Islet precursor cell (in vitro differentiated cells): Measurements from ENCODE around the gene CLEC16A.
"Not testable (repeated sequence)": the region's sequence is repeated elsewhere in the genome, so short reads cannot be mapped to it uniquely, and the experiment has no call there.

Experiments used
- DNase-seq: peaks from one replicate; pipeline ENCODE4 v3.0.0-alpha.2; 2018

CLEC16A gene

DNA sequence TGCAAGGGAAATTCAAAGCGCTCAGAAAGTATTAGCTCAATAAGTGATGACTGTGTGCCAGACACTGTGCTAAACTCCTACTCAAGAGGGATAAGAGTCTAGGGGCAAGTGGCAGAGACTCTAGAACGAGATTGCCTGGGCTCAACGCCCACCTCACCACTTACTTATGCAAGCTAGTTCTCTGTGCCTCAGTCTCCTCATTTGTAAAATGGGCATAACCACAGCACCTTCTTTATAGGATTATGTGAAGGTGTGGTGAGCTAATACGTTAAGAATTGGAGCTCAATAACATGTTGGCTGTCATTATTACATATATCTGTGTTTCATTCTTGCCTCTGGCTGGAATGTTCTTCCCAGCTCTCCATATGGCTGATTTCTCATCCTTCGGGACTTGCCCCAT is 17.5 kb upstream of the CLEC16A start:
- no peak for DNase-seq

DNA sequence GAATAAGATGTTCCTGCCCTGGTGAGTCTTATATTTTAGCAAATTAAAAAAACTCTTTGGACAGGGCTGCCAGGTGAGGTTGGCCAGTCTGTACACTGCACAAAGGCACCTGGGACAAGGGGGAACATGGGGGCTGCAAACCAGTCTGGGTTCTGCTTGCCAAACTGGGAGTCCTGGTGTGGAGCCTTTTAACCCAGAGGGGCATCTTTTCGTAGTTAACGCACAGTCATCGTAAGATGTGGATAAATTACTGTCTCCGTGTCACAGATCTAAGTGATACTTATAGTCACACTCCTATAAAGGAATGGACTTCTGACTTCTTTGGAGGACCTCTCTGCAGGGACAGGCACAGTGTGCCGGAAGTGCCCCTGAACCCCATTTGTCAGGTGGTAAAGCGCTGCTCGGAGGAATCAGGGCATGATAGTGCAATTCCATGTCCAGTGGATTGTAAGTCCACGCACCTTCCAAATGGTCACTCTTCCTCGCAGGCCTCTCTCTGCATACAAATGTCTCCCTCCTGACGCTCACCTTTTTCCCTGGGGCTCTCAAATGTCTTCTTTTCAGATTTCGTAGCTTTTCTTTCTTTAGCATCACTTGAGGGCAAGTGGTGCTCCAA is 16.8 kb upstream of the CLEC16A start:
- DNase-seq, result no peak

DNA sequence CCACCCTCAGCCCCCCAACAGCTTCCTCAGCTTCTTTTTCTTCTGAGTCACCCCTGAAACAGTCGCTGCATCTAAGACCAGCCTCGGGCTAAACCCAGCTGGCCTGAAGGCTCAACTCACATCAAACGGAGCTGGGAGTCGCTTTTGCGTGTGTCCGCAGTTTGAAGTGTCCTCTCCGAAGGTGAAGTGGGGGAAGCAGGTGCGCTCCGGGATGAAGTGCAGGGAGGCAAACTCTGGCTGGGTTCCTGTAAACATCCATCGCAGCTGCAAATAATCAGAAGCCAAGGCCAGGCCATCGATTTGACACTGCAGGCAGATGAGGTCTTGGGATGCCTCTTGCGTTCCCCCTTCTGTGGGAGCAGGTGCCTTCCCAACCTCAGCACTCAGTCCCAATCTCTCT is 15.3 kb upstream of the CLEC16A start:
- not testable (repeated sequence) for DNase-seq

DNA sequence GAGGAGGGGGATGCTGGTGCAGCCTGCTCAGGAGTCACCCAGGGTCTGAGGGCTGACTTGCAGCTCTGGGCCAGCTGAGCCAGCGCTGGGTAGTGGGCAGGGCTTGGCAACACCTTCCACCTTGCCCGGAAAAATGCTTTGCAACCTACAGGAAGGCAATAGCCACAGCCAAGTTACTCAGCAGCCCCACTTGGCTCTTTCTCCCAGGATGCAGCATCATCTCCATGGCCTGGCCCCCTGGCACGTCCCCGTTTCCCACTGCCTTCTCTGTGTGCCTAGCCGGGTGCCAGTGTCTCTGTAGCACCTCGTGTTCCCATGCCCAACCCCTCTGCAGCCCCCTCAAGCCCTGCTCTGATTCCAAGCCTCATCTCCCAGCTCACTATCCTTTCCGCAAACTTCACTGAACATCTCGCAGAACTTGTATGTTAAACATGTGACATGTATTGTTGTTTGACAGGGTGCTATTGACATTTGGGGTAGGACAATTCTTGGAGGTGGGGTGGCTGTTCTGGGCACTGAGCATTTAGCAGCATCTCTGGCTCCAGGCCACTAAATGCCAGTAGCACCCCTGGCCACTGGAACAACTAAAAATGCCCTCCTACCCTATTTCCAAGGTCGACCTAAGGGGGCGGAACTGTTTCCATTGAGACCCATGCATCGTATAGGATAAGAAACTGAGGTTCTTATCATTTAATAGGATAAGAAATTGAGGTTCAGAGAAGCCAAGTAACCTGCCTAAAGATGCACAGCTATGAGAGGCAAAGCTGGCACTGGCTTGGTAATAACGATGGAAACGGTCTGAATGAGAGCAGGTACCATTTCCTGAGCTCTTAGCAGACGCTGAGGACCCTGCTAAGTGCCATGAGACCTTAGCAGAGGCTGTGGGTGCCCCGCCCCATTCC is 14.3 kb upstream of the CLEC16A start:
- no peak for DNase-seq

DNA sequence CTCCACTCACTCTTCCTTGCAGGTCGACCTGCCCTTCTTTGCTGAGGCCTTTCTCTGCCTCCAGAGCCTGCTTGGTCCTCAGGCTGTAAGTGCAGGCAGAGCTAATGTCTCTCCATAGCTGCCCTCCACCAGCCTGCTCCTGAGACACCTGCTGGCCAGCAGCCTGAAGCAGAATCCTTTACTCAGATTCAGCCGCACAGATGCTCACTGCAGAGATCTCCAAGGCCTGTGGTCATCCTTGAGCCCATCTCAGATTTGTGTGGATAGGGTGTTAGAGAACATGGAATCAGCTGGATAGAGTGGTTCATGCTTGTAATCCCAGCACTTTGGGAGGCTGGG is 13.6 kb upstream of the CLEC16A start:
- DNase-seq, result no peak

DNA sequence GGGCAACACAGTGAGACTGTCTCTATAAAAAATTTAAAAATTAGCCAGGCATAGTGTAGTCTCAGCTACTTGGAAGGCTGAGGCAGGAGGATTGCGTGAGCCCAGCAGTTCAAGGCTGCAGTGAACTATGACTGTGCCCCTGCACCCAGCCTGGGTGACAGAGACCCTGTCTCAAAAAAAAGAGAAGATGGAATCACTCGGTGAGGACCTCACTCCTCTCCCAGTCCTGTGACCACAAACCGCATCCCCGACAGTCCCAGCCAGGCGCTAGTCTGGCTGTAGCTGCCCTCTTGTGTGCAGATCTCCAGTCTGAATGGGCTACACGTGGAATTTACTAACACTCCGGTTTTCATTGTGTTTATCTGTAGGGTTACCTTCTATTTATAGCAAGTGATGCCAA is 13.2 kb upstream of the CLEC16A start:
- no peak for DNase-seq

DNA sequence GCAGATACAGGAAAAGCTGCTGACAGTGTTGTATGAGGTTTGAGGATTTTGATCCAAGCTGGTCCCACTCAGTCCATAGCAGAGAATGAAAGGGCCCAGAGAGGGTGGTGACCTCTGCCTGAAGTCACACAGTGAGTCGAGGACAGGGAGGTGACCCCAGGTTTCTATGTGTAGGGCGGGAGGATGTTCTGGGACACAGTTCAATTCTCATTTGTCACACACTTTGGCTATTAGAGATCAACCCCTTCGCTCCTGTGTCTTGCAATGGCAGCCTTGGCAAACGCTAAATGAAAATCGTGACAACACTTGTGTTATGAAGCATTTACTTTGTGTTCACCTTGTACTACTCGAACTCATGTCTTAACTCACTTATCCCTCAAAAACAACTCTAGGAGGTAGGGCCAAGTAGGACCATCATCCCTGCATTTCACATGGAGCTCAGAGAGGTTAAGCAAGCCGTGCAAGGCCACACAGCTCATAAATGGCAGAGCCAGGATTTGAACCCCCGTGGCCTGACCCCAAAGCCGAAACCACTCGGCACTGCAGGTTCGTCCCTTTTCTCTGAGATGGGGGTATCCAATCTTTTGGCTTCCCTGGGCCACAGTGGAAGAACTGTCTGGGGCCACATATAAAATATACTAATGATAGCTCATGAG is 12.3 kb upstream of the CLEC16A start:
- no peak for DNase-seq

DNA sequence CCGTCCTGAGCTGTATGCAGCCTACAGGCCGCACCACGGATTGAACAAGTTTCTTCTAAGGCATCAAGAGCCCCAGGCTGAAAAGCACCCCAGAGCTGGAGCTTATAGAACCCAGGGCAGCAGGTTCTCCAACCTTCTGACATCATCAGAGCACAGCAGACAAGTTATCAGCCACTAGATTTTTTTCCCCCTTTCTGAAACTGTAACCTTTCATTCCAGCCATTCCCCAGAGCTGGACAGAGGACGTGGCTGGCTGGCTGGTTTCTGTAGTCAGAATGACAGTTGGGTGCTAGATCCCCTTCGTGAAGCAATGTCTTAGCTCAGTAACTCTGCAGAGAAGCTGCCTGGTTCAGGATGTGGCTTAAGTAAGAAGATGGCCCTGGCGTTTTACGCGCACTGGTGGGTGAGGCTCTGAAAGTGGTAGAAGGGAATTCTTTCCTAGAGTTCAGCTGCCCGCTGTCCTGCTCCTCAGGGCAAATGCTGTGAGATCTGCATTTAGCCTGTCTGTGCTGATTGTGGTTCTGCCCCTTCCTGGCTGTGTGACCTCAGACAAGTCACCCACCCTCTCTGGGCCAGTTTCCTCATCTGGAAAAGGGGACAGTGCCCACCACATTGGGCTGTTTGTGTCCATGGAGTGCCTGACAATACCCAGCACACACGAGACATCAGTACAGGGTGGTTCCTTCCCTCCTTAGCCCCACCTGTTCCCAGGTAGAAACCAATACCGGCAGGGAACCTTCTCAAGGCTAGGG is 11.2 kb upstream of the CLEC16A start:
- peak; percentile 68 for DNase-seq

DNA sequence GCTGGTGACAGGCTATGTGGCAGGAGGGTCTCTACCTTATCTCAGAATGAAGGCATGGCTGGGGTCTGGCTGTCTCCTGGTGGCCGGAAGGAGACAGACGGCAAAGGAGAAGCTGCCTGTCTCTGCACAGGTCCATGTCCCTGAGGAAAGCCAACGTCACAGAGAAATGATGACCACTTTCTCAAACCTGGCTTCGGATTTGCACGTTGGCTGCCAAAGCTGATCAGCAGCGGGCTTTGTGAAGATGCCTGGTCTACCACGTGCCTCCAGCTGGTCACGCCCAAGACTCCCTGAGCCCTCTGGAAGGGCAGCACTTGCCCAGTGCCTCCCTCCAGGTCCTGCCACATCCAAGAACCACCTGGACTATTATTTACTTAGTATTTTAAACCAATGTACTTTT is 10.5 kb upstream of the CLEC16A start:
- no peak for DNase-seq

DNA sequence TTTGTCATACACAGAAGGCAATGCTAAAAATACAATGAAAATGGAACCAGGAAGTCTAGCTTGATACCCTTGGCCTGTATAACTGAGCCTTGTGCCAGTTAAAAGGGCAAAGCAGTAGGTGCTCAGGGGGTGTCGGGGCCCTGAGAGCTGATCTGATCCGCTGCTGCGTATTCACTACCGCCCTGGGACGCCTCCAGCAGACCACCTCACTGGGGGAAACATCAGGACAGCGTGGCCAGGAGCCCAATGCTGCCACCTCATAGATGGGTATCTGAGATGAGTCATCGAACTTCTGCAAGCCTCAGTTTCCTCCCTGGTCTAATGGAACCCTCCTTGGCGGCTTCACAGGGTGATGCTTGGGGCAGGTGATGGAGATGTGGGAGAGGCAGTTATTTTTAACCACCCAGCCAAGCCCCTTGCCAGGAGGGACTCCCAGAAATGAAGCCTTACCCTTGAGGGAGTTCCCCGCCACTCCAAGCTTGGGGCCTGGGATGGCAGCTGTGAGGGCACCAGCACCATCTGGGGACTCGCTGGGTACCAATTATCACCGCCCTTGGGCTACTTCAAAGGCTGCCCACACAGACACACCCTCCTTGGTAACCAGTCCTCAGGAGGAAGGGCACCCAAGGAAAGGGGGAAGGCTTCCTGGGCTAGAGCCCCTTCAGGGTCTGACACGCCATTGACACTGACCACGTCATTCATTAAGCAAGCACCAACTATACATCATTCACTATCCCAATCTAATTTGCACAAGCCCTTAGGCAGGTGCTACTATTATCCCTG is 9.8 kb upstream of the CLEC16A start:
- no peak for DNase-seq

DNA sequence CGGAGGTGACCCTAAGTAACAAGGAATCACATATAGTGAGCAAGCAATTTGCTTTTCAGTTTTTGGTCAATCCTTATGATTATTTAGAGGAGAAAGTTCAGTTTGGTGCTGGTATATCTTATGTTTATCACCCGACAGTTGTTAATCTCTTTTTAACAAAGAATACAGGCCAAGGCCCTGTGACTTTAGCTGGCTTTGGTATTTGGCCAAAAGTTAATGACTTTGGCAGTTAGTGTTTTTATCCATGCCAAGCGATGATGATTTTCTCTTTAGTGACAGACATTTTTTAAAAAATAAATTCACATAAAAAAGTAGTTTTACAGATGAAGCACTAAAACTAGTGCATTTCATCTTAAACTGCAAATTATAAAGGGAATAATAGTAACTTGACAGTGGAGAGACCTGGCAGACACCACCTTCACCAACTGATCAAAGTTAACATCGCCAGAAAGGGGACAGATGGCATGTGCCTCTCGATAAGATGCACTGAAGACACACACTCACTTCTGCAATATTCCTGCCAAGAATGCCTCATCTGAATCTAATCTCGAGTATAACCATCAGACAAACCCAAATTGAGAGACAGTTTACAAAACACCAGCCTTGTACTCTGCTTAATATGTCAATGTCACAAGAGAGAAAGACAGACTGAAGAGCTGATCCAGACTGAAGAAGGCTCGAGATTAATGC is 9.0 kb upstream of the CLEC16A start:
- DNase-seq, result no peak

DNA sequence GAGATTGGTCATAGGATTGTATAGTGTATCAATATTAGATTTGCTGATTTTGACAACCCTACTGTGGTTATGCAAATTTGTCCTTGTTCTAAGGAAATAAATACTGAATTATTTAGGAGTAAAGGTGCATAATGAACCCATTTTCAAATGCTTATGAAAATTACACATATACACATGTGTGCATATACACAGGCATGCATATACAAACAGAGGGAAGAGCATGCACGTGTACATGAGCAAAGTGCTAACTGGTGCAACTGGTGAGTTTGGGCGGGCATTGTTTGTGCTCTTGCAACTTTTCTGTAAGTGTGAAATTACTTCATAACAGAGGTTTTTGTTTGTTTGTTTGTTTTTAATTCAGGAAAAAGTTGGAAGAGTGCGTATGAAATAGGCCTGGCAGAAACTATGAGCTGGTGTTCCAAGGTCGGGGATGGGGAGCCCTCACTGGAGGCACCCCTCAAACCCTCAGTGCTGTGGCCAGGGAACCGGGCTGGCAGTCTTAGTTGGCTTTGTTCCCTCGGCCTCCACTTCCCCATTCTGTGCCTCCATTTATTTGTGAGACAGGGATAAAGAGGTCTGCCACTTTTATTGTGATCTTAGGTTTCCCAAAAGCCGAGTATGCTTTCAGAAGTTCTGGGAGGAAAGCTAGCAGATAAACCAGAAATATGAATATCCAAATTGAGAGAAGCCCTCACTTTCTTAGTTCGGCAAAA is 7.9 kb upstream of the CLEC16A start:
- DNase-seq, result no peak

DNA sequence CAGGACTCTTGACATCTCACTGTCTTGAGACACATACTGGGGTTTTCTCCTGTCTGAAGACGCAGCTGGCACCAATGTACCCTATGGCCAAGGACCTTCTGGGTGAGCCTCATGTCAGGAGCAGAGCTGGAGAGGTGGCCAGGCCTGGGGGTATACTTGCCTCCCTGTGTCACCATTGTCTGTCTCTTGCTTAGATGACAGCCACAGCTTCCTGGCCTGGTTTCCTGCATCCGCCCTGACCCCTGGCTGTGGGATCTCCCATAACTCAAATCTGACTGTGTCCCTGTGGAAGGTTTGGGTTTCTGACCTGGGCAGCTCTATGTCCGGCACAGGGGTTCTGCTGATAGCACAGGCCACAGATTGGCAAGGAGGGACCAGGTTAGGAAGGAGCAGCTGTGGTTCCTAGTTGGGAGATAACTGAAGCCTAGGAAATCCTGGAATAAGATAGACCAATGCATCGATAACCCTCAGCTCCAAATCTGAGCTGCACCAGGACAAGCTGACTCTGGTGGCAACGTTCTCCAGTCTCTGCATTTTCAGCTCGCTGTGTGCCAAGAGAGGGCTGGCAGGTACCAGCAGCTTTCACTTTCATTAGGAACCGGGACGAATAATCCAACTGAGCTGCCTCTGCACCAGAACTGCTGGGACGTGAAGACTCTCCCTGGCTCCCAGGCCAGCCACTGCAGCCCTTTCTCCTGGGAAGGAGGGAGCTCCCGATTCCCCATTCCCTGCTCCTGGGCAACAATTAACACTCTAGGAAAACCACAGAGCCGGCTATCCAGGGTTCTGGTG is 7.1 kb upstream of the CLEC16A start:
- DNase-seq, result no peak

DNA sequence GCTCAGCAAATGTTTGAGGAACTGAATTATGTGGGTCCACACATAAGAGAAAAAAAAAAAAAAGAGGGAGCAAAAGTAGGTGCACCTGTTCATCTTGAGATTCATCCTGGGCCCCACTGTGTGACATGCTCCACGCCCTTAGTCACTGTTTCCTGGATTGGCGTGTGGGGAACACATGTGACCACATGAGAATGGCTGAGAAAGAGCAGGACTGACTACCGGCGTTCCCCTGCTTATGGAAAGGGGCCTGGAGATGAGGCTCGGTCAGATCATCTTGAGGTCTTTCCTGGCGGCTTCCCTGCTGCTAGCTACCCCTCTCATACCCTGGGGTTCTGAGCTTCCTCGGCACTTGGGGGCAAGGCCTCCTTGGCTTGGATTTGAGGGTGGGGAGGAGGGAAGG is 6.0 kb upstream of the CLEC16A start:
- no peak for DNase-seq

DNA sequence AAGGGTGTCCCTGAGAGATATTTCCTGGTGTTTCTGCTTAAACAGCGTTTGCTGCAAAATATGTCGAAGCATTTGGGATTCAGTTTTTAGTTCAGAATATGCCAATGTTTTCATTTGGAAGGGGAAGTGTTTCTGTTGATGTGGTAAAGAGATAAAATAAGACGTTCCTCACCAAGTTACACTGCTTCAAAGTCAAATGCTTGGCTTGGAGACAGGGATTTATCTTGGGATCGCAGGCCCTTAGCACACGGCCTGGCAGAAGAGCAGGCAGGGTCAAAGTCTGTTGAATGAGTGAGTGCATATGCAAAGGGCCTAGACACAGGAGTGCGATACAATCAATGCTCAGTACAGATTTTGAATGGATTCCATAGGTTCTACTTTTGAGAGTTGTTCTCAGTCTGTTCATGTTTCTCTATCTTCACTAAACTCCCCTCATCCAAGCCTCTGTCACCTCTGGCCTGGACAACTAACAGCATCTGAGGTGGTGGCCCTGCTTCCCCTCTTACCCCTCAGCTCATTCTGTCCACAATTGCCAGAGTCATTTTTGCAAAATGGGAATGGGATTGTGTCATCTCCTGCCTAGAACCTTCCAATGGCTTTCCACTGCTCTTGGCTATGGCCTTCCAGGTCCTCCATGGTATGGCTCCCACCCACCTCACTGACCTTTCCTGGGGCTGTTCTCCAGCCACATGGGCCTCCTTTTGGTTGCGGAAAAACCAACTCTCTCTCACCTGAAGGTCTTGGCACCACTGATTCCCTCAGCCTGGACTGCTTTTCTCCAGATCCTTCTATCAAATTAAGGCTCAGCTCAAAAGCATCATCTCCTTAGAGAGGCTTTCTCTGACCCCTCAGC is 5.3 kb upstream of the CLEC16A start:
- DNase-seq, result no peak

DNA sequence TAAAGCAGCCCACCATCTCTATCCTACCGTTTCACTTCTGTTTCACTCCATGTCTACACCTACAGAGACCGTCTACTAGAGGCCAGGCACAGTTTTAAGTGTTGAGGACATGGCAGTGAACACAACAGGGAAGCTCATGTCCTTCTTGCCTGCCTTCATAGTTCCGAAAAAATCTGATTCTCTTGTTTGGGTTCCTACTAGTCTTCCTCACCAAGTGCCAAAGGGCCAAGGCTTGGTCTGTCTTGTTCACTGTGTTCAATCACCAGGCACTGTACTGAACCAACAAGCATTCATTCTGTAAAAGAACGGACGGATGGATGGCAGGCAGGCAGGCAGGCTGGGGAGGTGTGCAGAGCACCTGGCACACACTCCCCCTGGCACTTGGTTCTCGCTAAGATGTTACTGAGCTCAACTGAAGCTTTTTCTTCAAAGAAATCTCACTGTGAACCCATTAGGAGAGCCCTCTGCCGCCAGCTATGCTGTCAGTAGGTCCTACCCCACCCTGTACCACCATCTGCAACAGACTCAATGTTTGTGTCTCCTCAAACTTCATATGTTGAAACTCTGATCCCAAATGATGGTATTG is 4.6 kb upstream of the CLEC16A start:
- no peak for DNase-seq

DNA sequence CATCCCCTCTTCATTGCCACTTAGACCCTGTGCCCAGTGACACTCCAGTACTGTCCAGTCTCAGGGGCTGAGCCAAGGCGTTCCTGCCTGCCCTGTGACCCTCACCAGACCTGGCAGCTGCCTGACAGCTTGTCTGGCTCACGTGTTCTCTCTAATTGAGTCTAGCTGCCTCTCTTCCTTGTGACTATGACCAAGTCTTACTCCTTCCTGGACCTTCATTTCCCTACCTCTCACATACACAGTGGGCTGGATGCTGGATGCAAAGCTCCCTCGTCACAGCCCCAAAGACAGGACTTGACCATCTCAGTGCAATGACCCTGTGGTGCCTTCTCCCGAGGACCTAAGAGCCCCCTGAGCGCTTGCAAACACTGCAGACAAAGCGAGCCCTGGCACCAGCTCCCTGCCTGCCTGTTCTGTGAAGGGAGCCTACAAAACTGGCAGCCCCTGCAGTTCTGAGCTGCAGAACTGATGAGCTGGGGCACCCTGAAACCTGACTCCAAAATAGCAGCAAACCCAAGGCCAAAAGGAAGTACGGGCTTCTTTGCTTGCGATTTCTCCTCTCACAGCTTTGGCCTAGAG is 3.8 kb upstream of the CLEC16A start:
- DNase-seq, result no peak

DNA sequence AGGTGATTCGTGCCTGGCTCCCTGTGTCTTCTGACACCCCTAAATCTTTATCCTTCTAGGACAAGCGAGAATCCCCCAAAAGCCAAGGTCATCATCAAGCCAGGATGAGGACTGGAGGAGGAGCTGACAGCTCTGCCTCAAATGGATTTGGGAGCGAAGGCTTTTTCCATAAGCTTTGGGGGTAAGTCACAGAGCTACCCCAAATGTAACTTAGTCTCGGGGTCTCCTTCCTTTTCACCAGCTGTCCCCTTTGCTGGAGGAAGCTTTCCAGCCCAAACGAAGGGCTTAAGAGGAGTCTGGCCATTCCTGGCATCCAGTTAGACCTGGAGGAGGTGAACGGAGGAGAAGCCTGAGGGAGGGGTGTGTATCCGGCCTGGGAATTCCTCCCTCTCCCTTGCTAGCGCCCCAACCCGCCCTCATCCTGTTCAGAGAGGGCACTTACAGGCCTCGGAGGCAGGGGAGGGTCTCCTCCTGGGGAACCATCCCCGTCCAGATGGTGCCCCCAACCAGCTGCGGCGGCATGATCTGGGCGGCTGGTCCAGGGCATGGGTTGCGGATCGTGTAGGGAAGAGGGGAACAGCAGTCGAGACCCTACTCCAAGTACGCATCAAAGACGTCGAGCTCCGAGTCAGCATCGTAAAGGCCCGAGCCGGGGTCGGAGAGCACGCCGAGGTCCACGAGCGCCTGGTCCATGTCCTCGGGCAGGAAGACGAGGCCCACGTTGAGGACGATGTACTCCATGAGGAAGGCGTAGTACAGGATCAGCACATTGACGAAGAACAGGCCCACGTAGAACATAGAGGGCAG is 3.0 kb upstream of the CLEC16A start:
- peak; percentile 67 for DNase-seq
